ENCODE results near the gene GRIK4. TPM values are rescaled to one million over a fixed set of nuclear protein-coding genes. Genes with fewer than 3 reads are reported as not detected.
"Not testable (repeated sequence)": the region's sequence is repeated elsewhere in the genome, so short reads cannot be mapped to it uniquely, and the experiment has no call there.

GRIK4 gene
- total RNA-seq, 1 donor from 2014 or later, result 2.2 TPM

DNA sequence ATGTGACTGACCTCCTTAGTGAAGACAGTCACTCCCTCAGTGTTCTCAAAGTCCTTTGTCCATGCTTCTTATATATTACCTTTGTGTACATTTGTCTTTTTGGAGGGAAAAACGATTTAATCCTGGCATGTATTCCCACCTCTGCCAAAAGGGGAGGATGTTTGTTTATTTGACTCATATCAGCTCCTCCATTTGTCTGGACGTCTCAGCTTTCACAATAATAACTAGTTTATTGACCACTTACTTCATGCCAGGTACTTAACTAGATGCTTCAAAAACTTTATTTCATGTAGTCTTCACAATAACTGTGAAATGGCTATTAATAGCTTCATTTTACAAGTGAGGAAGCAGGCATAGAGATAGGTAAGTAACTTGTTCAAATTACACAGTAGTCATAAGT is 517.6 kb downstream of the GRIK4 start:
- H3K36me3 Mint-ChIP-seq (ENCODE audit: low read depth, unreplicated experiment), result no peaks in the 10 kb centered on the region
- Histone ChIP-seq H3K79me2 (ENCODE audit: insufficient read depth, low read length) (peaks cover 77% of the 10 kb centered on the region), H3K36me3 (ENCODE audit: insufficient read depth, low read length) (no peaks in the 10 kb centered on the region), H4K20me1 (ENCODE audit: insufficient read depth, low read length) (peaks cover 54% of the 10 kb centered on the region), H3K9ac (ENCODE audit: low read length) (no peak overlapping the region), H3K9me3 (ENCODE audit: insufficient read depth, low read depth, low read length) (no peaks in the 10 kb centered on the region), H3K27ac (ENCODE audit: low read depth, low read length) (no peak overlapping the region), H2AFZ (ENCODE audit: low read depth, low read length) (no peak overlapping the region), H3K27me3 (ENCODE audit: insufficient read depth, low read length) (no peaks in the 10 kb centered on the region), H3K4me1 (ENCODE audit: insufficient read depth, low read length) (peaks cover 12% of the 10 kb centered on the region), H3K4me2 (ENCODE audit: low read length) (no peak overlapping the region), H3K4me3 (ENCODE audit: insufficient read depth, low read depth, low read length) (no peak overlapping the region)
- FAIRE-seq (no peak), DNase-seq (ENCODE audit: low read depth) (no peak)
- no peaks in the 10 kb centered on the region for H3K9me3 Mint-ChIP-seq (ENCODE audit: unreplicated experiment)
- no peak for TF ChIP-seq EZH2 (IDR thresholded peaks at IDR 0.05; ENCODE audit: insufficient read depth, low read length)
- TF ChIP-seq, protein P1, sequence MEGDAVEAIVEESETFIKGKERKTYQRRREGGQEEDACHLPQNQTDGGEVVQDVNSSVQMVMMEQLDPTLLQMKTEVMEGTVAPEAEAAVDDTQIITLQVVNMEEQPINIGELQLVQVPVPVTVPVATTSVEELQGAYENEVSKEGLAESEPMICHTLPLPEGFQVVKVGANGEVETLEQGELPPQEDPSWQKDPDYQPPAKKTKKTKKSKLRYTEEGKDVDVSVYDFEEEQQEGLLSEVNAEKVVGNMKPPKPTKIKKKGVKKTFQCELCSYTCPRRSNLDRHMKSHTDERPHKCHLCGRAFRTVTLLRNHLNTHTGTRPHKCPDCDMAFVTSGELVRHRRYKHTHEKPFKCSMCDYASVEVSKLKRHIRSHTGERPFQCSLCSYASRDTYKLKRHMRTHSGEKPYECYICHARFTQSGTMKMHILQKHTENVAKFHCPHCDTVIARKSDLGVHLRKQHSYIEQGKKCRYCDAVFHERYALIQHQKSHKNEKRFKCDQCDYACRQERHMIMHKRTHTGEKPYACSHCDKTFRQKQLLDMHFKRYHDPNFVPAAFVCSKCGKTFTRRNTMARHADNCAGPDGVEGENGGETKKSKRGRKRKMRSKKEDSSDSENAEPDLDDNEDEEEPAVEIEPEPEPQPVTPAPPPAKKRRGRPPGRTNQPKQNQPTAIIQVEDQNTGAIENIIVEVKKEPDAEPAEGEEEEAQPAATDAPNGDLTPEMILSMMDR (IDR thresholded peaks at IDR 0.05; ENCODE audit: insufficient read depth, low read depth, low read length), result no peak
- H3K4me3 Mint-ChIP-seq (ENCODE audit: unreplicated experiment), result no peak overlapping the region
- peaks cover 14% of the 10 kb centered on the region for H3K4me1 Mint-ChIP-seq (ENCODE audit: low read depth, unreplicated experiment)
- H3K27ac Mint-ChIP-seq (ENCODE audit: unreplicated experiment), result no peak overlapping the region
- H3K27me3 Mint-ChIP-seq (ENCODE audit: low read depth, unreplicated experiment), result no peaks in the 10 kb centered on the region

DNA sequence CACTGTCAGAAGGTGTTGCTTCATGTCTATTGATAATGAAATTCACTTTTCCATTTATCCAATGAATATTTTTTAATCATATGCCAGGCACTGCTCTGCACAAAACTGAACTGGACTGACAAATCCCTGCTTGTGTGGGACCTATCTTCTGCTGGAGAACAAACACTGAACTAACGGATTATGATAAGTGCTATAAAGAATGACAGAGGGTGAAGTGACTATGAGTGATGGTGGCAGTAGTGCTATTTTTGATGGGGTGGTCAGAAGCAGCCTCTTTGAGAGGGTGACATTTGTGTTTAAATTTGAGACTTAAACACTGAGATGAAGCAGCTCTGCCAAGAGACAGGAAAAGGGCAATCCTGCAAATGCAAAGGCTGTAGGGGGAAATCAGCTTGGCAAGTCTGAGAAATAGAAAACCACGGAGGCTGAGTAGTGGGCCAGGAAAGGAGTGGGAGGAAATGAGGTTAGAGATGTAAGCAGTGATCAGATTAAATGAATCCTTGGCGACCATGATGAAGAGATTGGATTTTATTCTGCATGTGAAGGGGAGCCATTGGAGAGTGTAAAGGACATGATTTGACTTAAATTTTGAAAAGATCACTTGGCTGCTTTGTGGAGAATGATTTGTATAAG is 518.4 kb downstream of the GRIK4 start:
- Histone ChIP-seq H3K27ac (ENCODE audit: low read depth, low read length) (no peak overlapping the region), H4K20me1 (ENCODE audit: insufficient read depth, low read length) (peaks cover 50% of the 10 kb centered on the region), H3K4me3 (ENCODE audit: insufficient read depth, low read depth, low read length) (no peak overlapping the region), H3K79me2 (ENCODE audit: insufficient read depth, low read length) (peaks cover 76% of the 10 kb centered on the region), H3K9ac (ENCODE audit: low read length) (no peak overlapping the region), H2AFZ (ENCODE audit: low read depth, low read length) (no peak overlapping the region), H3K9me3 (ENCODE audit: insufficient read depth, low read depth, low read length) (no peaks in the 10 kb centered on the region), H3K4me1 (ENCODE audit: insufficient read depth, low read length) (peaks cover 5% of the 10 kb centered on the region), H3K4me2 (ENCODE audit: low read length) (no peak overlapping the region), H3K36me3 (ENCODE audit: insufficient read depth, low read length) (no peaks in the 10 kb centered on the region), H3K27me3 (ENCODE audit: insufficient read depth, low read length) (no peaks in the 10 kb centered on the region)
- no peak overlapping the region for H3K4me3 Mint-ChIP-seq (ENCODE audit: unreplicated experiment)
- H3K4me1 Mint-ChIP-seq (ENCODE audit: low read depth, unreplicated experiment), result peaks cover 14% of the 10 kb centered on the region
- H3K27me3 Mint-ChIP-seq (ENCODE audit: low read depth, unreplicated experiment), result no peaks in the 10 kb centered on the region
- TF ChIP-seq, protein P1 (IDR thresholded peaks at IDR 0.05; ENCODE audit: insufficient read depth, low read depth, low read length), result no peak
- TF ChIP-seq EZH2 (IDR thresholded peaks at IDR 0.05; ENCODE audit: insufficient read depth, low read length), result no peak
- H3K27ac Mint-ChIP-seq (ENCODE audit: unreplicated experiment), result no peak overlapping the region
- H3K9me3 Mint-ChIP-seq (ENCODE audit: unreplicated experiment), result no peaks in the 10 kb centered on the region
- H3K36me3 Mint-ChIP-seq (ENCODE audit: low read depth, unreplicated experiment), result no peaks in the 10 kb centered on the region
- no peak for FAIRE-seq
- DNase-seq (ENCODE audit: low read depth), result no peak

DNA sequence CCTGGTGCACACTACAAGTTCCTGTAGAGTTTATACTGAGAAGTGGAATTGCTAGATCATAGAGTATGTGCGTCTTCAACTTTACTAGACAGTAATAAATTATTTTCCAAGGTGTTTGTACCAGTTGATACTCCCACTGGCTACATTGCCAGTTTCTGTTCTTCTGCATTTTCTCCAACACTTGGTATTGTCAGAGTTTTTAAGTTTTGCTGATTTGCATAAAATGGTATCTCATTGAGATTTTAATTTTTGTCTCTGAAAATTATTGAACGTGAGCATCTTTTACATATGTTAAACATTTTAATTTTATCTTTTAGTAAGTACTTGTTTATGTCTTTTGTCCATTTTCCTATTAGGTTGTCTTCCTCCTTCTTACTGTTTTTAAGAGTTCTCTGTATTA is 519.6 kb downstream of the GRIK4 start:
- no peak overlapping the region for H3K9ac ChIP-seq (ENCODE audit: low read length)
- Mint-ChIP-seq H3K36me3 (ENCODE audit: low read depth, unreplicated experiment) (no peaks in the 10 kb centered on the region), H3K4me1 (ENCODE audit: low read depth, unreplicated experiment) (peaks cover 18% of the 10 kb centered on the region), H3K4me3 (ENCODE audit: unreplicated experiment) (no peak overlapping the region), H3K27ac (ENCODE audit: unreplicated experiment) (no peak overlapping the region), H3K9me3 (ENCODE audit: unreplicated experiment) (no peaks in the 10 kb centered on the region), H3K27me3 (ENCODE audit: low read depth, unreplicated experiment) (no peaks in the 10 kb centered on the region)
- H3K9me3 ChIP-seq (ENCODE audit: insufficient read depth, low read depth, low read length), result no peaks in the 10 kb centered on the region
- H3K4me3 ChIP-seq (ENCODE audit: insufficient read depth, low read depth, low read length), result no peak overlapping the region
- TF ChIP-seq, protein P1 (IDR thresholded peaks at IDR 0.05; ENCODE audit: insufficient read depth, low read depth, low read length), result no peak
- no peak for TF ChIP-seq EZH2 (IDR thresholded peaks at IDR 0.05; ENCODE audit: insufficient read depth, low read length)
- no peaks in the 10 kb centered on the region for H3K27me3 ChIP-seq (ENCODE audit: insufficient read depth, low read length)
- no peaks in the 10 kb centered on the region for H3K4me1 ChIP-seq (ENCODE audit: insufficient read depth, low read length)
- no peak overlapping the region for H3K27ac ChIP-seq (ENCODE audit: low read depth, low read length)
- H3K4me2 ChIP-seq (ENCODE audit: low read length), result no peak overlapping the region
- peaks cover 72% of the 10 kb centered on the region for H3K79me2 ChIP-seq (ENCODE audit: insufficient read depth, low read length)
- no peak for FAIRE-seq
- H3K36me3 ChIP-seq (ENCODE audit: insufficient read depth, low read length), result no peaks in the 10 kb centered on the region
- H4K20me1 ChIP-seq (ENCODE audit: insufficient read depth, low read length), result peaks cover 50% of the 10 kb centered on the region
- DNase-seq (ENCODE audit: low read depth), result no peak
- H2AFZ ChIP-seq (ENCODE audit: low read depth, low read length), result no peak overlapping the region

DNA sequence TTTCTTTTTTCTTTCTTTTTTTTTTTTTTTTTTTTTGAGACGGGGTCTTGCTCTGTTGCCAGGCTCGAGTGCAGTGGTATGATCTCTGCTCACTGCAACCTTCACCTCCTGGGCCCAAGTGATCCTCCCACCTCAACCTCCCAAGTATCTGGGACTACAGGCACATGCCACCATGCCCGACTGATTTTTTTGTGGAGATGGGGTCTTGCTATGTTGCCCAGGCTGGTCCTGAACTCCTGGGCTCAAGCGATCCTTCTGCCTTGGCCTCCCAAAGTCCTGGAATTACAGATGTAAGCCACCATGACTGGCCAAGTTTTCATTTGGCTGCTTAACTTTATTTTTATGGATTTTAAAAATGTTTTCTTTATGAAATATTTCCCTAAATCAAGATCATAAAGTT is 520.1 kb downstream of the GRIK4 start:
- H2AFZ ChIP-seq (ENCODE audit: low read depth, low read length); H3K36me3 ChIP-seq (ENCODE audit: insufficient read depth, low read length); H3K9me3 ChIP-seq (ENCODE audit: insufficient read depth, low read depth, low read length); DNase-seq (ENCODE audit: low read depth); H3K4me3 Mint-ChIP-seq (ENCODE audit: unreplicated experiment); H3K4me1 ChIP-seq (ENCODE audit: insufficient read depth, low read length); H3K9me3 Mint-ChIP-seq (ENCODE audit: unreplicated experiment); H3K4me2 ChIP-seq (ENCODE audit: low read length); H3K27me3 Mint-ChIP-seq (ENCODE audit: low read depth, unreplicated experiment); FAIRE-seq; H3K27ac Mint-ChIP-seq (ENCODE audit: unreplicated experiment); H3K4me3 ChIP-seq (ENCODE audit: insufficient read depth, low read depth, low read length); H3K27ac ChIP-seq (ENCODE audit: low read depth, low read length); H3K36me3 Mint-ChIP-seq (ENCODE audit: low read depth, unreplicated experiment); H3K27me3 ChIP-seq (ENCODE audit: insufficient read depth, low read length); H3K9ac ChIP-seq (ENCODE audit: low read length): not testable (repeated sequence)
- peaks cover 19% of the 10 kb centered on the region for H3K4me1 Mint-ChIP-seq (ENCODE audit: low read depth, unreplicated experiment)
- Histone ChIP-seq H4K20me1 (ENCODE audit: insufficient read depth, low read length) (peaks cover 55% of the 10 kb centered on the region), H3K79me2 (ENCODE audit: insufficient read depth, low read length) (peaks cover 72% of the 10 kb centered on the region)
